ENCODE measurements around the gene SKAP1.

The SKAP1 gene

DNA sequence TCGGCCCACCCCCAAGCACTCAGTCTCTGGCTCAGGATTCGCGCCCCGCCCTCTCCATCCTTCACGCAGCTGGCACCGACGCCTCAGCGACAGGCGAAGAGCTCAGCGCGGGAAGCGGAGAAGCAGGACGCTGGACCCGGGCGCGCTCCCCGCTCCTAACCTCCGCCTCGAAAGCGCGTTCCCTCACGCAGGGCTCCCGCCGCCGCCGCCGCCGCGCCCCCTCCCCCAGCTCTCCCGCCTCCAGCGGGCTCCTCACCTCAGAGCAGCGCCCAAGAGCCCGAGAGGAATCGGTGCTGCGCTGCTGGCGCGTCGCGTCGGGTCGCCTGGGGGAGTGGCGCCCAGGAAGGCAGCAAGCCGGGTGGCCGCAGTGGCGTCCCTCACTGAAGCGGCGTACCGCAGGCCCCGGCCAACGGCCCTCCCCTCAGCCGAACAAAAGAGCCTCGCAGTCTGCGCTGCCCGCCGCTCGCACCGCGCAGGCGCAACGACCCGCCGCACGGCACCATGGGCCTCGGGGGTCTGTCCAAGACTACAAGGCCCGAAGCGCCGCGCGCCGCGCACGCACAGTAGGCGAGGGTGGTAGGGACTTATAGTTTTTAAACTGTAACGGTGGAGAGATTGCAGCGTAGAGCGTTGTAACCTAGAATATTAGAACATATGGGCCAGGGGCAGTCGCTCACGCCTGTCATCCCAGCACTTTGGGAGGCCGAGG is 328.8 kb downstream of the SKAP1 start, which contains the start of gene CBX1:
Gene CBX1, minus strand, starts transcription at position 467 of the 709 bp plus-strand sequence. CDS start 24,474 bp downstream, outside the sequence.
- DNase-seq, result peak; percentile 97

DNA sequence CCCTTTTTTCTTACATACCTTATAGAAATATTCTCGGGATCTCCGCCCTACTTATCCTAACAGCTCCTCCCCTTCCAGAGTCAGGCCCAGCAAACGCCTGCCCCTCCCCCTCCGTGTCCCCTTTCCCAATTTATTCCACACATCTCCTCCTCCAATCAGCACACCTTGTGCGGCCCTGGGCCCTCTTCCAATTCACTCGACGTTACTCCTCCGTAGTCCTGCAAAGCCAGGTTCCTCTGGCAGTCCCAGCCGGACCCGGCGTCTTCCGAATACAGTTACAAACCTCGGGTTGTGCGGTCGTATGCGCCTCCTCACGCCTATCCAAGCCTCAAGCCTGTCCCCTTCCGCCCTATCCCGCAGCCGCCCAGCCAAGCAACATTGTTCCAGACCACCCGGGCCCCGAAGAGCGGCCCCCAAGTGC is 329.4 kb downstream of the SKAP1 start:
- peak; percentile 85 for DNase-seq

DNA sequence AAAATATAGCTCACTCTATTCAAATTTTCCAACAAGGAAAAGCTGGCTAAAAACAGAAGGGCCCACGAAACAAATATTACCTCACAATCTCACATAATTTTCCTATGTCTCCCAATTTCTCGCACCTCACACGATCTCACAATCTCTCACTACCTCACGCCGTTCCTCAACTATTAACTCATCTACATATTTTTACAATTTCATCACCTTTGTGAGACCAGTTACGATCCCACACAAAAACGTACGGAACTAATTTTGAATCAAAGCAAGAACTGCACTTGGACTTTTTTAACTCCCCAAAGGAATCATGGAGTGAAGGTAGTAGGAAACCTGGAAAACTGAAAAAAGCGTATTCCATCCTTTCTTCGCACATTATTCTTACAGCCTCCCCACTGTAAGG is 329.9 kb downstream of the SKAP1 start:
- DNase-seq, result no peak

DNA sequence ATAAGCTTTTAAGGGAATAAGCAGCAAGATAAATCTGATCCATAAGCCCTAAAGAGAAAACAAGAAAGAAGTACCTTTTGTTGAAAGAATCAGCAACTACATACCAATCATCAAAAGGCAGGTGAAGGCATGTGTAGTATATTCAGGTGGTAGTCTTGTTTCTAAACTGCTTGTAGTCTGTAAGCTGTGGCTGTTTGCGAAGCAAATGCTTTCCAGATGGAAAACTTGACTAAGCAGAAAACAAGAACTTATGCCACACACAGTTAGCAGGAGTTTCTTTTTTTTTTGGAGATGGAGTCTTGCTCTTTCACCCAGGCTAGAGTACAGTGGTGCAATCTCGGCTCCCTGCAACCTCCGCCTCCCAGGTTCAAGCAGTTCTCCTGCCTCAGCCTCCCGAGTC is 334.4 kb downstream of the SKAP1 start:
- DNase-seq, result no peak

DNA sequence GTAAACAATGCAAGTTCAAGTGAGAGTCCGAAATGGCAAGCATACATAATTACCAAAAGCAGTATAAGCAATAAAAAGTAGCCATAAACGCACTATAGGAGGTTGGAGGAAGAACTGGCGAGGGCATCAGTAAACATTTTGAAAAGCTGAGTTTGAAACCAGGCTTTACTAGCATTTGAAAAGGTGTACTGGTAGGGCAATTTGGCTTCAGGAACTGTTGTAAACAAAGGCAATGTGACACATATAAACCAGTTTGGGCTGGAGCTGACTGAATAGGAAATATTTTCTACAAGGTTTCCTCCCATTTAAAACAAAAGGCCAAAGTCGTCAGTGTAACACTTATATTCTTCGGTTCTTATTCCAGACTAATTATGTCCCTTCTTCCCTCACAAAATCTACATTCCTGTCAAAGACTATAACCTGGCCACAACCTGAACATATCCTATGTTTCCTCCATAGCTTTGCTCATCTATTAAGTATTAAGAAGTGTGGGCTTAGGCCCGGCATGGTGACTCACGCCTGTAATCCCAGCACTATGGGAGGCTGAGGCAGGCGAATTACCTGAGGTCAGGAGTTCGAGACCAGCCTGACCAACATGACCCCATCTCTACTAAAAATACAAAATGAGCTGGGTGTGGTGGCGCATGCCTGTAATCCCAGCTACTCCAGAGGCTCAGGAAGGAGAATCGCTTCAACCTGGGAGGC is 336.5 kb downstream of the SKAP1 start:
- no peak for DNase-seq

DNA sequence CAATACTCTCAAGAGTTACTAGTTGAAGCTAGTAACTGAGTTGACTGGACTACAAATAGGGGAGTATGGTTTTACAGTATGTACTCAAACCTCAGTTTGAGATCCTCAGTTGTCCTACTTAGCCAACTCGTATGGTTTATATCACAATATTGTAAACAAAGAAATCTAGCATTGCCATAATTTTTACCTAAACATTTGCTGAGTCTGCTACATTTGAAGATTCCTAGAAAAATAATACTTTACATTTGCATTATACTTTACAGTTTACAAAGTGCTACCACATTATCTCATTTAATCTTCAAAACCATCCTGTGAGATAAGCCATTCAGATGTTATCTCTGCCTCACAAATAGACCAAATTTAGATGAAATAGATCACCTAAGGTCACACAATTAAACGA is 345.1 kb downstream of the SKAP1 start:
- no peak for DNase-seq

Measured in right hindlimb (tissue), 1 donor.